CD1c-positive myeloid dendritic cell (primary cell): ENCODE data around the gene WDSUB1.

Experiments used
- DNase-seq: peaks from one replicate; pipeline ENCODE4 v3.0.0-alpha.2; 2016; ENCODE audit errors: extremely low spot score

Gene WDSUB1

DNA sequence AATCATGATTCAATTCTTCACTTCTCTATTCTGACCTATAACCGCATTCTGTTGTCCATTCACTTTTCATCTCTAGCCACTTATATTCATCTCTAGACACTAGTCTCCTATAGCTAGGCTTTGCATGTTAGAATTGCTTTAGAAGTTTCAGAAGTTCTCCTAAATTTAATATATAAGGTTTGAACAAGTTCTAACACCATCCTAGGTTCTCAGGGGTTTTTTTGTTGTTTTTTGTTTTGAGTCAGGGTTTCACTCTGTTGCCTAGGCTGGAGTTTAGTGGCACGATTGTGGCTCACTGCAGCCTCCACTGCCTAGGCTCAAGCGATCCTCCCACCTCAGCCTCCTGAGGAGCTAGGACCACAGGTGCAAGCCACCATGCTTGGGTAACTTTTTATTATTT, 19.9 kb downstream of the WDSUB1 start:
- DNase-seq = no peak

DNA sequence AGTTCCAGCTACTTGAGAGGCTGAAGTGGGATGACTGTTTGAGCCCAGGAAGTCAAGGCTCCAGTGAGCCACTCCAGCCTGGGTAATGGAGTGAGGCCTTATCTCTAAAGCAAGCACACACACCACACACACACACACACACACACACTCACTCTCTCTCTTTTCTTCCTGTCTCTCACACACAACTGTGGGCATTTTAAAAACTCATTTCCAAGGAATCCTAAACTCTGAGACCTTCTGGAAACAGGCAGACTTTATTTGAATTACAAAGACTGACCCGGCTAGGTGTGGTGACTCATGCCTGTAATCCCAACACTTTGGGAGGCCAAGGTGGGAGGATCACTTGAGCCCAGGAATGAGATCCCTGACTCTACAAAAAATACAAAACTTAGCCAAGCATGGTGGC, 21.3 kb downstream of the WDSUB1 start:
- no peak for DNase-seq

DNA sequence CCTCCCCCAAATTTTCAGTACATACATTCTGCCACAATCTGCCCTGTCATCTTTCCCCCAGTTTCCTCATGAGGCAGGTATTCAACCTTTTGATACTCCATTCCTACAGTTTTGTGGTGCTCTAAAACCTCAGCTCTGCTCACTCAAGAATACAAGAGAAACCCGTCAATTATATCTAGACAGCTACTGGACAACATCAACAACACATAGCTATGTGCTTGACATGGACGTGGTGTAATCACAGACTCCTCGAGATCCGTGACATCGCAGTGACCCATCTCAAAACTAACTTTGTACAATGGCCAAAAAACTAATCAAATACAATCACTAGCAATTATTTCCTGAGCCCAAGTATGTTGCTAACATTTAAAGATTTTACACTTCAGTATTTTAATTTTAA, 23.6 kb downstream of the WDSUB1 start:
- DNase-seq = no peak

GRCh38 chr2:159262226-159262625, 24.3 kb downstream of the WDSUB1 start:
- no peak for DNase-seq

- no peak for DNase-seq
These were observed 30.3 kb downstream of the WDSUB1 start for GRCh38 chr2:159256159-159256558.

DNA sequence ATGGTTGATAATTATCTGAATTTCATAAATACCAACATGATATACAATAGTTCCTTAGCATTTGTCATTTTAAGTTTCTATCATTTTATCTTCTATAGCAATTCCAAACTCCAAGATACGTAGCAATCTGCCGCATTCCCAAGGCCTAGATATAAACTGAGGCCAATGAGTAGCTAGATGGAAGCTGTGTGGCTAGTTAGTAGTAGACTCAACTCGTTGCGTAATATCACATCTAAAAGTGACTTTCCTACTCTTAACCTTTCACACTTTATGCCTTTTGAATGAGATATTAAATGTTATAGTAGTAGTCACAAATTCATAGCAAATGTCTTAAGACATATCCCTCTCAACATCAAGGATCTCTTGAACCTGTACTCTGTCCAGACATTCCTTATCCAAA, 33.6 kb downstream of the WDSUB1 start:
- no peak for DNase-seq

- peak; percentile 5 for DNase-seq
These were observed 35.0 kb downstream of the WDSUB1 start for GRCh38 chr2:159251296-159252173.

DNA sequence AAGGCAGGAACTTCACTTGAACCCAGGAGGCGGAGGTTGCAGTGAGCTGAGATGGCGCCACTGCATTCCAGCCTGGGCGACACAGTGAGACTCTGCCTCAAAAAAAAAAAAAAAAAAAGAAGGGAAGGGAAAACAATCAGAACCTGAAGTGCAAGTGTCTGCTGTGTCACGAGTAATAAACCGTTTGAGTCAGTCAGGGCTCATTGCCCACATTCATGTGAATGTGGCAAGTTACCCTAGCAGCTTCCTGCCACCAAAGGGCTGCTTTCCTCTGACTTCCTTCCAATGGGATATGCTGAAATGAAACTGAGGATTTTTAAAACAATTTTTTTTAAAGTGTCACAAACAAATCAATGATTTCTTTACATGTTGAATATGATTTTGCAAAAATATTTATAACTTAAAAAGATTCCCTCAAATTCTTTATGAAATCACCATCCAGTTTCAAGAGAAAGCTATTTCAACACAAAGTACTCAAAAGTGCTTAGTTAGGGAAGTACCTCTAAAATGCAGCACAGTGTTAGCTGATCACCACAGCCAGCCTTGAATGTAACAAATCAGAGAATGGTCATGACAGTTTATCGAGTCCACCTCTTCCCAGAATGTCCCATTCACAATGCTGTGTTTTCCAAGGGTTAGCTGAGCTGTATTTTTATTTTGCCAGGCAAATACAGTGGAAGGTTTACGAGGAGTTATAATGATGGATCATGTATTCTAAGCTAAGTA, 36.4 kb downstream of the WDSUB1 start:
- DNase-seq = peak; percentile 73

GRCh38 chr2:159246325-159246988, 40.0 kb downstream of the WDSUB1 start:
- no peak for DNase-seq

DNA sequence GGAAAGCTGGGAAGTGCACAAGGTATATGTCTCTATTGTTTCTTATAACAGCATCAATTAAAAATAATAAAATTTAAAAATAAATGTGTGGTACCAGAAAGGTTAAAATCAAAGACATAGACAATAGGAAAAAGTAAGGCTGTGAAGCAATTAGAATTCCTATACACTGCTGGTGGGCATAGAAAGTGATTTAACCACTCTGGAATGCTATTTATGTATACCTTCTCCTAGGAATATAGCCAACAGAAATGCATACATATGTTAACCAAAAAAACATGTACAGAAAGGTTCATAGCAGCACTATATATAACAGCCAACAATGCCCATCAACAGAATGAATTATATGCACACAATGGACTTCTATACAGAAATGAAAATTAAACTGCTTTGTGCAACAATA, 43.0 kb downstream of the WDSUB1 start:
- DNase-seq = no peak

DNA sequence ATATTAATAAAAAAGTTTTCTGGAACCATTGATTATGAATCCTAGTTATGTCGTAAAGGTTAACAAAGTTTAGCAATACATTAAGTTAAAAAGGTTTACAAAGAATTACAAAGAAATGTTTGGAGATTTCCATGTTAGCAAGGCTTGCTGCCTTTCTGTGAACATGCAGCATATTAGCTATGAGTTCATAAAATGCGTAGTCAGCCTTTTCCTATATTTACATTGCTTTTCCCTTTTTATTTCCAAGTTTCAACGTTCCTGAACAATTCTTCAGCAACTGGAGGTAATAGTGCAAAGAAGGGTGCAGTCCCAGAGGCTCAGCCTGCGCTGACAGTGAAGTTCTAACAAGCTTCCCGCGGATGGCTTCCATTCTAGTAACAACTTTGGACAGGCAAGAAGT, 51.6 kb downstream of the WDSUB1 start:
- no peak for DNase-seq

GRCh38 chr2:159232456-159233170, 53.9 kb downstream of the WDSUB1 start:
- DNase-seq = no peak

GRCh38 chr2:159230145-159230877, 56.2 kb downstream of the WDSUB1 start:
- DNase-seq = no peak

- DNase-seq = no peak
These were observed 56.9 kb downstream of the WDSUB1 start for GRCh38 chr2:159229476-159230144.

GRCh38 chr2:159228081-159228581, 58.4 kb downstream of the WDSUB1 start:
- DNase-seq = no peak

DNA sequence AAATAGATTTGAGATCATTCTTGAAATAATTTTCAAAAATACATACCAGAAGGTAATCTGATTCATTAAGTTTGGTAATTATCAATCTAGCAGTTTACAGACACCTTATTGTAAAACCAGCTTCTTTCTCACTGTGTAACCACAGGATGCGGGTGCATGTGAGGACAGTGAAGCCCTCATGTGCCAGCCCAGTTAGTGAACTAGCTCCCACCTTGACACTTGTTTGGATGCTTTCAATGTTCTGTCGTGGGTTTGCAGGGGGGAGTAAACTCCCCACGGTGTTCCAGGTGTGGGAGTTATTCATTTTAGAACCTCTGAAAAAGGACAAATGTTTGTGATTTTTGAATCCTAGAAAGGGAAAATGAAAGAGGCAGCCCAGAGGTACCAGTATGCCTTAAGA, 59.0 kb downstream of the WDSUB1 start:
- DNase-seq = no peak

DNA sequence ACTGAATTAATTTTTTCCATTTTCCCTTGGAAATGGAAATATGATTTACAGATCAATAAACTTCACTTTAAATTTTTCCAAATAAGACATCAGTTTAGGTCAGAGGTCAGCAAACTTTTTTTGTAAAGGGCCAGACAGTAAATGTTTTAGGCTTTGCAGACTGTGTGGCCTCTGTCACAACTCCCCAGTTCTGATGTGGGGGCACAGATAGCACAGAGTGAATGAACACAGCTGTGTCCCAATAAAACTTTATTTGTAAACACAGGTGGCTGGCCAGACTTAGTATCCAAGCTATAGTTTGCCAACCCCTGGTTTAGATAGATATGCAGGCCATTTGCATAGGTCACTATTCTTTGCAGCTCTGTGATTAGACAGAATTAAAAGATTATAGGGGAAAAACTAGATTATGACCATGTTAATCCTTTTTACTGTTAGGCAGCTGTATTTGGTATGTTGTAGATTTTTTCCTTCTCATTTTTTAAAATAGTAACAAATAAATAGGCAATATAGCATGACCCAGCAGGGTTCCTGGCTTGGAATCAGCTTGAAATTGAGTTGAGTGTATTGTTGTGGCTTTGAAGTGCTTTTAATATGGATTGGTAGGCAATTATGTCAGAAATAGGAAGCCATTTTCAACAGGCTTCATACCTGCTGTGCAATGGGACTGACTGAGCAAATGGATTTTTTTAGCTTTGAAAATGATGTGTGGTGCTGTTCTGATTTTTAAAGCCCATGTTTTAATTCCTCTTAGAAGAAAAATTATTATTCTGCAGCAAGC, 59.7 kb downstream of the WDSUB1 start:
- DNase-seq = no peak

GRCh38 chr2:159226059-159226461, 60.4 kb downstream of the WDSUB1 start:
- DNase-seq = peak; percentile 71
